ENCODE results near the gene RAD21L1.

GRCh38 chr20:1184638-1185315 is 41.1 kb upstream of the RAD21L1 start, which contains the start of gene TMEM74B:
- TF ChIP-seq CTCF (IDR thresholded peaks at IDR 0.05) (no peak), POLR2A (IDR thresholded peaks at IDR 0.05) (no peak)
